Caco-2 (cell line): ENCODE data around the gene ZC3H12C. TPM values are rescaled to one million over a fixed set of nuclear protein-coding genes. Genes with fewer than 3 reads are reported as not detected.

Experiments used
- BruUV-seq: library from RNA; stranded (reverse); fragments of 400-500 nt; replicated peaks from 2 replicates; lab custom pipeline; 2021; lab: Mats Ljungman, UMichigan
- CTCF ChIA-PET: fragments of 300-600 bp; sonication (Branson Sonifier 250); formaldehyde crosslinking; loops from one replicate; lab custom pipeline; 2022; ENCODE audit warnings: antibody characterized with exemption; lab: Charles Lee
- POLR2A ChIA-PET: fragments of 300-600 bp; sonication (Branson Sonifier 250); formaldehyde crosslinking; loops from one replicate; lab custom pipeline; 2022; ENCODE audit warnings: antibody characterized with exemption; lab: Charles Lee
- DNase-seq, 2 experiments: peaks; one replicate each; pipeline versions ENCODE4 v3.0.0 to v3.0.0-alpha.2; 2020 to 2022
- H3K27me3 ChIP-seq: replicated peaks from 2 replicates; pipeline ENCODE4 v1.6.0; 2011; ENCODE audit warnings: low read length; ENCODE audit not compliant: control insufficient read depth, insufficient read depth
- H3K36me3 ChIP-seq: 2 replicates; pipeline ENCODE4 v1.5.1; 2011; ENCODE audit warnings: low read length; ENCODE audit not compliant: control insufficient read depth, insufficient read depth
- H3K4me1 ChIP-seq: fragments of 250-450 bp; sonication (Bioruptor Pico); 2 replicates; pipeline ENCODE4 v1.5.1; 2020; ENCODE audit warnings: mild to moderate bottlenecking
- H3K4me3 ChIP-seq: 2 replicates; pipeline ENCODE4 v1.5.1; 2011; ENCODE audit warnings: low read depth, mild to moderate bottlenecking, control low read depth, low read length
- H3K9me3 ChIP-seq: fragments of 250-450 bp; sonication (Bioruptor Pico); 2 replicates; pipeline ENCODE4 v1.5.1; 2020; ENCODE audit warnings: mild to moderate bottlenecking, moderate library complexity
- H3K27ac Mint-ChIP-seq: one replicate; pipeline ENCODE4 v1.8.0; 2022; ENCODE audit warnings: mixed read lengths; ENCODE audit not compliant: unreplicated experiment
- H3K27me3 Mint-ChIP-seq: one replicate; pipeline ENCODE4 v1.8.0; 2022; ENCODE audit warnings: mixed read lengths; ENCODE audit not compliant: insufficient read depth, unreplicated experiment
- H3K36me3 Mint-ChIP-seq: one replicate; pipeline ENCODE4 v1.8.0; 2022; ENCODE audit warnings: mild to moderate bottlenecking, mixed read lengths; ENCODE audit not compliant: insufficient read depth, unreplicated experiment
- H3K4me1 Mint-ChIP-seq: one replicate; pipeline ENCODE4 v1.8.0; 2022; ENCODE audit warnings: low read depth, mixed read lengths; ENCODE audit not compliant: unreplicated experiment
- H3K4me3 Mint-ChIP-seq: one replicate; pipeline ENCODE4 v1.8.0; 2022; ENCODE audit warnings: mild to moderate bottlenecking, moderate library complexity, mixed read lengths; ENCODE audit not compliant: unreplicated experiment
- H3K9me3 Mint-ChIP-seq: one replicate; pipeline ENCODE4 v1.8.0; 2022; ENCODE audit warnings: mixed read lengths; ENCODE audit not compliant: unreplicated experiment
- intact Hi-C: fragments of 100-400 bp; cut with micrococcal nuclease; formaldehyde crosslinking; loops from one replicate; pipeline ENCODE4 v1.10.0; 2022; ENCODE audit not compliant: unreplicated experiment
- total RNA-seq: library from RNA; stranded (reverse); gene quantifications from 2 replicates; pipeline ENCODE4 v1.2.3, GENCODE V29; 2022
- TF ChIP-seq, protein P1 (sequence below), 2 experiments: fragments of 200-600 bp in 1 of 2; IDR thresholded peaks; 1 replicate in 1 of 2; 2 replicates in 1 of 2; pipeline versions ENCODE4 v1.5.1 to v1.8.0; 2011 to 2022; ENCODE audit warnings: antibody characterized with exemption in 1 of 2, control low read depth in 1 of 2, inconsistent platforms in 1 of 2, low read depth in 1 of 2, low read length in 1 of 2, mild to moderate bottlenecking in 1 of 2, moderate library complexity in 1 of 2; ENCODE audit not compliant: insufficient read depth in 1 of 2, severe bottlenecking in 1 of 2, unreplicated experiment in 1 of 2

ZC3H12C gene
- total RNA-seq, 1 experiment from 2014 or later, result 11.7 TPM

DNA sequence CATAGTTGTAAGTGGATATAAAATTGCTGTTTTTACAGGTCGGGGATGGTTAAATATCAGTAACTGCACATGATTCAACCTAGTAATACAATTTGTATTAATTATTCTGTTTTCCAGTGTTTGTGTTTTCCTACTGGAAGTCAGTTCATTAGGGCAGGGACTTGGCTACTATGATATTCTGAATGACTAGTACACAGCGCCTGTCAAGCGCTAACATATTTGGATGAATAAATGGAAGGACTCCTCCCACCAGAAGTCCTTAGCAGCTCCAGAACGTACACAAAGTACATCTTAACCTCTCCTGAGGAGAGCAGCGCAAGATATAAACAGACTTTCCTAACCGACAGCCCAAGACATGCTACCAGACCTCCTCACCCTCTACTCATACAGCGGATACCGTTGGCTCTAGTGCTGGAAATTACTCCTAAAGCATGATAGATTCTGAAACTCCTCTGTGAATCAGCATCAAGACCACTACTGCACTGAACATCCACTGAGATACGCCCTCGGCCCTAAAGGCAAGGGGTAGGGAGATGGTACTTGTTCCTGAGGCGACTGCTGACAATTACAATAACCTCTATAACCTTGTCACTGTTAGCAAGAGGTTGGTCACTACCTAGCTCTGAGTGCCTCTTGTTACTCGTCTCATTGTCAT is 124.2 kb downstream of the ZC3H12C start:
- H3K36me3 Mint-ChIP-seq, result peaks cover 58% of the 10 kb centered on the region
- TF ChIP-seq, protein P1, sequence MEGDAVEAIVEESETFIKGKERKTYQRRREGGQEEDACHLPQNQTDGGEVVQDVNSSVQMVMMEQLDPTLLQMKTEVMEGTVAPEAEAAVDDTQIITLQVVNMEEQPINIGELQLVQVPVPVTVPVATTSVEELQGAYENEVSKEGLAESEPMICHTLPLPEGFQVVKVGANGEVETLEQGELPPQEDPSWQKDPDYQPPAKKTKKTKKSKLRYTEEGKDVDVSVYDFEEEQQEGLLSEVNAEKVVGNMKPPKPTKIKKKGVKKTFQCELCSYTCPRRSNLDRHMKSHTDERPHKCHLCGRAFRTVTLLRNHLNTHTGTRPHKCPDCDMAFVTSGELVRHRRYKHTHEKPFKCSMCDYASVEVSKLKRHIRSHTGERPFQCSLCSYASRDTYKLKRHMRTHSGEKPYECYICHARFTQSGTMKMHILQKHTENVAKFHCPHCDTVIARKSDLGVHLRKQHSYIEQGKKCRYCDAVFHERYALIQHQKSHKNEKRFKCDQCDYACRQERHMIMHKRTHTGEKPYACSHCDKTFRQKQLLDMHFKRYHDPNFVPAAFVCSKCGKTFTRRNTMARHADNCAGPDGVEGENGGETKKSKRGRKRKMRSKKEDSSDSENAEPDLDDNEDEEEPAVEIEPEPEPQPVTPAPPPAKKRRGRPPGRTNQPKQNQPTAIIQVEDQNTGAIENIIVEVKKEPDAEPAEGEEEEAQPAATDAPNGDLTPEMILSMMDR (IDR thresholded peaks at IDR 0.05; ENCODE audit: insufficient read depth in 1 of 2, low read depth in 1 of 2, low read length in 1 of 2, severe bottlenecking in 1 of 2, unreplicated experiment in 1 of 2), result no peak
- H3K9me3 ChIP-seq, result no peaks in the 10 kb centered on the region
- H3K4me1 Mint-ChIP-seq, result peaks cover 12% of the 10 kb centered on the region
- H3K9me3 Mint-ChIP-seq, result no peaks in the 10 kb centered on the region
- intact Hi-C loops, result no loop called here
- peaks cover 7% of the 10 kb centered on the region; the same call in 1 of the 2 replicates for H3K4me1 ChIP-seq
- no peak overlapping the region for H3K4me3 ChIP-seq
- POLR2A ChIA-PET, result no interaction called here
- H3K27ac Mint-ChIP-seq, result no peak overlapping the region
- no peak for DNase-seq
- H3K36me3 ChIP-seq, result no peaks in the 10 kb centered on the region
- BruUV-seq, result no TSS peak
- CTCF ChIA-PET, result no interaction called here
- H3K27me3 Mint-ChIP-seq, result no peaks in the 10 kb centered on the region
- H3K27me3 ChIP-seq, result no peaks in the 10 kb centered on the region
- H3K4me3 Mint-ChIP-seq, result no peak overlapping the region

DNA sequence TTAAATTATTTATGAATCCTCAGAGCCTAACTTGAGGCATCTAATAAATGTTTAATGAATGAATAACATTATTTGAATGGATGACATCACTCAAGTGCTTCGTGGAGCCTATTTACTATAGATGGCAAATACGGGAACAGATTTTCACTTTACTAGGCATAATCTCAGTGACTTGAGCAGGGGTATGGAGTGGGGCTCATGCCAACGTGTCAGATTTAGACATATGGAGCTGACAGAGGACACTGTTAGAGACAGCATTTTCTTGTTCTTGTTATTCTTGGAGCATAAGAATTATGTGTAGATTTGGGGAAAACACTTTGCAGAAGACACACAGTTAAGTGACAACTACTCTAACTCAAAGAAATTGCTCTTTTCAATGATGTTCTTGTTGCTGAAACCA is 124.7 kb downstream of the ZC3H12C start:
- intact Hi-C loops, result no loop called here
- Mint-ChIP-seq H3K27me3 (no peaks in the 10 kb centered on the region), H3K36me3 (peaks cover 64% of the 10 kb centered on the region), H3K4me3 (no peak overlapping the region), H3K27ac (no peak overlapping the region), H3K9me3 (no peaks in the 10 kb centered on the region), H3K4me1 (peaks cover 12% of the 10 kb centered on the region)
- no peaks in the 10 kb centered on the region for H3K36me3 ChIP-seq
- ChIA-PET POLR2A (no interaction called here), CTCF (no interaction called here)
- TF ChIP-seq, protein P1 (IDR thresholded peaks at IDR 0.05; ENCODE audit: insufficient read depth in 1 of 2, low read depth in 1 of 2, low read length in 1 of 2, severe bottlenecking in 1 of 2, unreplicated experiment in 1 of 2), result no peak
- H3K4me1 ChIP-seq, result peaks cover 7% of the 10 kb centered on the region; the same call in 1 of the 2 replicates
- H3K27me3 ChIP-seq, result no peaks in the 10 kb centered on the region
- BruUV-seq, result no TSS peak
- no peak for DNase-seq
- no peak overlapping the region for H3K4me3 ChIP-seq
- no peaks in the 10 kb centered on the region for H3K9me3 ChIP-seq

DNA sequence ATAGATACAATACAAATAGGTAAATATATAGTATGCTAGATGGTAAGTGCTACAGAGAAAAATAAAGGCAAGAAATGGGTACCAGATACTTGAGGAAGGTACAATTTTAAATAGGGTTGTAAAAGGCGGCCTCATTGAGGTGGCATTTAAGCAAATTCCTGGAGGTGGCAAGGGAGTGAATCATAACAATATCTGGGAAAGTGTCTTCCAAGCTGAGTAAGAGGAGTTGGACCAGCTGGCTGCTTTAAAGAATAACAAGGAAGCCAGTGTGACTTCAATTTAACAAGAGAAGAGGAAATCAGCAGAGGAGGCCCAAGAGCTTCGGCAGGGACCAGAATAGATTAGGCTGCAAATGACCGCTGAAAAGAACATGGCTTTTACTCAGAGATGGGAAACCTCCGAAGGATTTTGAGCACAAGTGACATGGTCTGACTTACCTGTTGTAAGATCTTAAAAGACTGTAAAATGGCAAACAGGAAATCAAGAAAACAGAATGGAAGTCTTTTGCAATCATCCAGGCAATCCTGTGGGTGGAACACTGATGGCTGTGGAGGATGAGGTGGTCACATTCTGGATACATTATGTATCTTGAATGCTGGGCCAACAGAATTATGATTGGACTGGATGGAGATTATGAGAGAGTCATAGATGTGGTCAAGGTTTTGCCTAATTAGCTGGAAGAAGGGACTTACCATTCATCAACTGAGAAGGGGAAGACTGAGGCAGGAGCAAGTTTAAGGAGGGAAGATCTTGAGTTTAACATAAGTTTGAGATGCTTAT is 126.0 kb downstream of the ZC3H12C start:
- TF ChIP-seq, protein P1 (IDR thresholded peaks at IDR 0.05; ENCODE audit: insufficient read depth in 1 of 2, low read depth in 1 of 2, low read length in 1 of 2, severe bottlenecking in 1 of 2, unreplicated experiment in 1 of 2), result no peak
- no peak overlapping the region for H3K27ac Mint-ChIP-seq
- Histone ChIP-seq H3K27me3 (no peaks in the 10 kb centered on the region), H3K9me3 (no peaks in the 10 kb centered on the region), H3K4me3 (no peak overlapping the region), H3K36me3 (no peaks in the 10 kb centered on the region), H3K4me1 (peaks cover 7% of the 10 kb centered on the region; the same call in 1 of the 2 replicates)
- ChIA-PET POLR2A (no interaction called here), CTCF (no interaction called here)
- H3K4me3 Mint-ChIP-seq, result no peak overlapping the region
- peaks cover 12% of the 10 kb centered on the region for H3K4me1 Mint-ChIP-seq
- intact Hi-C loops, result no loop called here
- BruUV-seq, result no TSS peak
- no peaks in the 10 kb centered on the region for H3K9me3 Mint-ChIP-seq
- DNase-seq, result no peak
- H3K27me3 Mint-ChIP-seq, result no peaks in the 10 kb centered on the region
- H3K36me3 Mint-ChIP-seq, result peaks cover 76% of the 10 kb centered on the region

Other genes with a start within 250 kb of the ZC3H12C start
- gene RDX, start 203.2 kb downstream of the ZC3H12C start, total RNA-seq, result 250 and 251 TPM in 2 replicates